Stimulated activated naive B cell treated with anti-CD40 and anti-IgM and Interleukin-4, amounts not matched to agents 10 μg/mL and 1 μg/mL and 100 μg/mL, for 72 hours (primary cell): Measurements from ENCODE around the gene TBC1D20.
A peak's percentile ranks its signal among the peaks of the same experiment; 100 is the strongest.
"Not testable (repeated sequence)": the region's sequence is repeated elsewhere in the genome, so short reads cannot be mapped to it uniquely, and the experiment has no call there.

ENCODE experiments used
- ATAC-seq, 2 donors: fragments of 150-1000 bp; cut with Tn5 transposase; replicated peaks; 2 replicates each; pipeline ENCODE4 v1.10.0; 2021; ENCODE audit warnings: moderate library complexity in 1 of 2
- DNase-seq: peaks from one replicate; pipeline ENCODE4 v3.0.0; 2021
- H3K27ac Mint-ChIP-seq: one replicate; pipeline ENCODE4 v1.8.0; 2022; ENCODE audit warnings: mild to moderate bottlenecking, mixed read lengths
- H3K27me3 Mint-ChIP-seq, 2 donors: one replicate each; pipeline ENCODE4 v1.8.0; 2022; ENCODE audit warnings: mixed read lengths in 2 of 2
- H3K36me3 Mint-ChIP-seq, 2 donors: one replicate each; pipeline ENCODE4 v1.8.0; 2022; ENCODE audit warnings: mixed read lengths in 2 of 2, mild to moderate bottlenecking in 1 of 2
- H3K4me1 Mint-ChIP-seq, 2 donors: one replicate each; pipeline ENCODE4 v1.8.0; 2022; ENCODE audit warnings: mixed read lengths in 2 of 2, mild to moderate bottlenecking in 1 of 2
- H3K4me3 Mint-ChIP-seq, 2 donors: one replicate each; pipeline ENCODE4 v1.8.0; 2022; ENCODE audit warnings: mild to moderate bottlenecking in 2 of 2, mixed read lengths in 2 of 2, moderate library complexity in 1 of 2
- H3K9me3 Mint-ChIP-seq, 2 donors: one replicate each; pipeline ENCODE4 v1.8.0; 2022; ENCODE audit warnings: mixed read lengths in 2 of 2, mild to moderate bottlenecking in 1 of 2

Gene TBC1D20

DNA sequence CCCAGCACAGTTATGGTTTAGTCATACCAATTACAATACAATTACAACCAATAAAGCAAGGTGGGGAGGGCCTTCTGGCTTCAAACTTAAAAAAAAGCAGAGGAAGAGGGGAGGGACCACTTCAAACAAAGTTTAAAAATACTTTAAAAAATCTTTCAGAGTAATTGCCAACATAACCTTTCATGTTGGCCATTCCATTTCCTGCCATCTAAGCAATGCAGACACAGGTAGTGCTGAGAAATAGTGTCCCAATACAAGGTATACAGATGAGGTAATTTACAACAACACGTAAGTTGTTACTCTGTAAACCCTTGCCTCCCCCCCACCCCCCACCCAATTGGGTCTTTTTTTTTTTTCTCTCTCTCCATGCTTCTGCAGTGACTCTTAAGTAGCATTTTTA, 18.8 kb upstream of the TBC1D20 start:
- Mint-ChIP-seq H3K4me3 (no peak overlapping the region), H3K27ac (no peak overlapping the region), H3K36me3 (peaks cover 27 to 54% of the 10 kb centered on the region in 2 donors), H3K9me3 (no peaks in the 10 kb centered on the region), H3K4me1 (peaks cover 4 to 7% of the 10 kb centered on the region in 2 donors), H3K27me3 (no peaks in the 10 kb centered on the region)
- no peak for DNase-seq
- no peak for ATAC-seq

DNA sequence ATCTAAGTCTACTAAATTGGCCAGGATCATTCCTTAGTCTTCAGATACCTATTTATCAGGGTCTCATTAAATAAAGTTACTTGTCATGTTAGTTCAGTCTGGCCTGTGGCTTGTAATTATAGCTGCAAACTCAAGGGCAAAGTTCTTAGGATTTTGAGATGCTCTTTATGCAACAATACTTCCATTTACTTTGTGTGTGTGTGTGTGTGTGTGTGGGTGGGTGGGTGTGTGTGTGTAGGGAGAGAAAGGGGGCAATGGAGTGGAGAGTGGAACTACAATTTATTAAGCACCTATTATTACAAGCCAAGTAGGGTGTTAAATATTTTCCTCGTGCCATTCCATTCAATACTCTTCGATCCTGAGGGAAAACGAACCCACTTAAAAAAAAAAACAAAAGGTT, 17.7 kb upstream of the TBC1D20 start:
- Mint-ChIP-seq H3K36me3 (peaks cover 22 to 52% of the 10 kb centered on the region in 2 donors), H3K4me3 (no peak overlapping the region), H3K27ac (no peak overlapping the region)

DNA sequence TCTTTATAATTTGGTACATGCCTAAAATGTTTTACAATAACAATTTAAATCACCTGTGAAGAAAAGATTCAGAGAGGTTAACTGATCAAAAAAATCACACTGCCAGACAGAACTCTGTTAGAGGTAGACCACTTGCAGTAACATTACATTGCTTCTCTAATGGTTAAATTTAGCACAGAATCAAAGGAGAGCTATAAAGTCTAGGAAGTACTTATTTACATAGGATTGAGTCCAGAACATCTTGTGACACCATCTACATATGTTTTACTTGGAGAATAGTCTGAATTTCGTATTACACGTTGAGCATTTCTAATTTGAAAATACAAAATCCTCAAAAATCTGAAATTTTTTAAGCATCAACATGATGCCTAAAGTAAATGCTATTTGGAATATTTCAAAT, 17.2 kb upstream of the TBC1D20 start:
- Mint-ChIP-seq H3K36me3 (peaks cover 21 to 50% of the 10 kb centered on the region in 2 donors), H3K27ac (no peak overlapping the region), H3K4me1 (peaks cover 4 to 7% of the 10 kb centered on the region in 2 donors), H3K9me3 (no peaks in the 10 kb centered on the region), H3K4me3 (no peak overlapping the region), H3K27me3 (no peaks in the 10 kb centered on the region)
- no peak for ATAC-seq
- no peak for DNase-seq

More for the DNA sequence above, 17.7 kb upstream of the TBC1D20 start:
- no peaks in the 10 kb centered on the region for H3K9me3 Mint-ChIP-seq
- H3K4me1 Mint-ChIP-seq: peaks cover 4 to 7% of the 10 kb centered on the region in 2 donors
- DNase-seq: no peak
- no peaks in the 10 kb centered on the region for H3K27me3 Mint-ChIP-seq
- no peak for ATAC-seq

DNA sequence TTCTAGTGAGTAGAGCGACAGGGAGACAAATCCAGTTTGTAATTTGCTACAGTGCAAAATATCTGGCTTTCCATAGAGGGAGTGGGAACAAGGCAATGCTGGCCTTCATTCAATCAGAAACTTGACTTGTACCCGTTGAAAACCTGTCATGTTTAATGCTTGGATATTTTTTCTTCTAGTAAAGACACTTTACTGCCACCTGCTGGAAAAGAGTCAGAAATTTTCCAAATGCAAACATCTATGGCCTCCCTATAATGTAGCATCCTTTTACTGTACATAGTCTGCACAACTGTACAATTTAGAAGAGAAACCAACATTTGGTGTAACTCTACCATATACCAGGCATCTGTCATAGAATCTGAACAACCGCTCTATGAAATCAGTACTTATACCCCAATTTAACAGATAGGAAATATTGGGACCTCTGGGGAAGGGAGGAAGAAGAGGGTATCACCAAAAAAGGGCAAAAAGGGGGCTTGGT, 16.7 kb upstream of the TBC1D20 start:
- Mint-ChIP-seq H3K9me3 (no peaks in the 10 kb centered on the region), H3K27ac (no peak overlapping the region), H3K4me3 (no peak overlapping the region), H3K36me3 (peaks cover 24 to 51% of the 10 kb centered on the region in 2 donors), H3K27me3 (no peaks in the 10 kb centered on the region), H3K4me1 (peaks cover 4 to 7% of the 10 kb centered on the region in 2 donors)
- ATAC-seq (peak; percentile 70 to 78), DNase-seq (peak; percentile 5)

DNA sequence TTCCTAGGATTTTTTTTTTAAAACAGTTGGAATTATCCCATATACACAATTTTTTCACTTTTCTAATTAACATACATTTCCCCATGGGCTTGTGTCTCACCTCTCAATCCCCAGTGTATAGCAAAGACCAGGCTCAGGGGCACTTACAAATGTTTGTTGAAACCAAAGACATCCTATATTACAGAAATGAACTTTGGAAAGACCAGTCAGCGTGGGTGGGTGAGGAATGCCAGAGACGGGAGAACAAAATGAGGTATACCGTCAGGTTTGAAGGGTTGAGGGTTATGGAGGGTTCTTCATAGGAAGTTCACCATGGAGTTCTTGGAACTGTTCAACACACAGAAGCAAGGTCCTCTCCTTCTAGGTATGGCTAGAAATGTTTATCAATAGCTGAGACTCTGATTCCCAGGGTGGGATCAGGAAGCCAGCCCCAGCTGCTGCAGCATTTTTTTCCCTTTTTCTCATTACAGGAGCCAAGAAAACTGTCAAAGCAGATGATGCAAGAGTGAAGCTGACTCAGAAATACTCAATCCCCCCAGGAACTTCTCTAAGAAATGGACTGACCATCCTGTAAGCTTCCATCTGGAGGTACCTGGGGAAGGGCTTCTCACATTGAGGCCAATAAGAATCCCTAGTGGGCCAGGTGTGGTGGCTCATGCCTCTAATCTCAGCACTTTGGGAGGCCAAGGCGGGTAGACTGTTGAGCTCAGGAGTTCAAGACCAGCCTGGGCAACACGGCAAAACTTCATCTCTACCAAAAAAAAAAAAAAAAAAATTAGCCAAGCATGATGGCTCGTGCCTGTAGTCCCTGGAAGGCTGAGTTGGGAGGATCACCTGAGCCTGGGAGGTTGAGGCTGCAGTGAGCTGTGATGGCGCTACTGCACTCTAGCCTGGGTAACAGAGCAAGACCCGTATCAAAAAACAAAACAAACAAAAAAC, 15.9 kb upstream of the TBC1D20 start:
- Mint-ChIP-seq H3K27ac (no peak overlapping the region), H3K9me3 (no peaks in the 10 kb centered on the region), H3K4me3 (no peak overlapping the region), H3K27me3 (no peaks in the 10 kb centered on the region), H3K4me1 (peaks cover 8 to 12% of the 10 kb centered on the region in 2 donors), H3K36me3 (peaks cover 26 to 50% of the 10 kb centered on the region in 2 donors)
- ATAC-seq: no peak
- DNase-seq: no peak

DNA sequence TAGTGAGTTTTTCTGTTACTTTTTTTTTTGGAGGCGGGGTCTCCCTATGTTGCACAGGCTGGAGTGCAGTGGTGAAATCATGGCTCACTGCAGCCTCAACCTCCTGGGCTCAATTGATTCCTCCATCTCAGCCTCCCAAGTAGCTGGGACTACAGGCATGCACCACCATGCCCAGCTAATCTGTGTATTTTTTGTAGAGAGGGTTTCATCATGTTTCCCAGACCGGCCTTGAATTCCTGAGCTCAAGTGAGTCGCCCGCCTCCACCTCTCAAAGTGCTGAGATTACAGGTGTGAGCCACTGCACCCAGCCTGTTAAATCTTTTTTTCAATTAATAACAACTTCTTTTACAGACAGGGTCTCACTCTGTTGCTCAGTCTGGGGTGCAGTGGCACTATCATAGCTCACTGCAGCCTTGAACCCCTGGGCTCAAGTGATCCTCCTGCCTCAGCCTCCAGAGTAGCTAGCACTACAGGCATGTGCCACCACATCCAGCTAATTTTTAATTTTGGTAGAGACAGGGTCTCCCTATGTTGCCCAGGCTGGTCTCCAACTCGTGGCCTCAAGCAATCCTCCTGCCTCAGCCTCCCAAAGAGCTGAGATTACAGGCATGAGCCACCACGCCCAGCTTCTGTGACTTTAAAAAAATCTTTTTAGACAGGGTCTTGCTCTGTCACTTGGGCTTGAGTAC, 14.4 kb upstream of the TBC1D20 start:
- H3K36me3 Mint-ChIP-seq: peaks cover 31 to 49% of the 10 kb centered on the region in 2 donors
- ATAC-seq, H3K4me3 Mint-ChIP-seq, H3K9me3 Mint-ChIP-seq, H3K27me3 Mint-ChIP-seq, H3K27ac Mint-ChIP-seq, DNase-seq: not testable (repeated sequence)
- peaks cover 10 to 20% of the 10 kb centered on the region in 2 donors for H3K4me1 Mint-ChIP-seq

DNA sequence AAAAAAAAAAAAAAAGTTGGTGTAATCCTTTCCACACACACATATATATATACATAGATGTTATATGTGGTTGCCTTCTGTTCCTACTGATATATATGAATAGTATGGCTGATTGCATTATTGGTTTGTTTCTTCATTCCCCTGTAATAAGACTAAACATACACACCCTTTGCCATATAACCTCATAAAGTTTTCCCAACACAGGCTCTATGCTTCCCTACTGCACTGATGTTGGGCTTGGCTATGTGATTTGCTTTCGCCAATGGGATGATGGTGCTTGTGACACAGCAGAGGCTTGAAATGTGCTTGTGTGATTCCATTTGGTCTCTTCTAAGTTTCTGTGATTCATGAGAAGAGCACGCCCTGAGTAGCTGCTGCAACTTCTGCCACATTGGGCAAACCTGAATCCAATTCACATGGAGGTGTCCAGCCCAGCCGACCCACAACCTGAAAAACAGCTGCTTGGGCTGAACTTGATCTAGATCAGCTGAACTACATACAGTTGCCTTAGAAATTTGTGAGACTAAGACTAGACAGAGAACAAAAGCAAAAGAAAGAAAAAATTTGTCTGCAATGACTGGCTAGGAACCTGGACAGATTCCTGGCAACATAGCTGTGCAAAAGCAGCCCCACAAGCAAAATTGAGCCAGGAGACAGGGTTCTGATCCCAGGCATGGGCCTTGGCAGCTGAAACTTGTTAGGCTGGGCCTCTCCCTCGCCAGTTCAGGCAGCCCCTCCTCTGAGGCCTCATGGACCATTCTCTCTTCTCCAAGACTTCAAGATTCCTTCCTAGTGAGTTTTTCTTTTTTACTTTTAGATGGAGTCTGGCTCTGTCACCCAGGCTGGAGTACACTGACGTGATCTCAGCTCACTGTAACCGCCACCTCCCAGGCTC, 13.4 kb upstream of the TBC1D20 start:
- H3K27ac Mint-ChIP-seq: peak overlapping the region; percentile 62

DNA sequence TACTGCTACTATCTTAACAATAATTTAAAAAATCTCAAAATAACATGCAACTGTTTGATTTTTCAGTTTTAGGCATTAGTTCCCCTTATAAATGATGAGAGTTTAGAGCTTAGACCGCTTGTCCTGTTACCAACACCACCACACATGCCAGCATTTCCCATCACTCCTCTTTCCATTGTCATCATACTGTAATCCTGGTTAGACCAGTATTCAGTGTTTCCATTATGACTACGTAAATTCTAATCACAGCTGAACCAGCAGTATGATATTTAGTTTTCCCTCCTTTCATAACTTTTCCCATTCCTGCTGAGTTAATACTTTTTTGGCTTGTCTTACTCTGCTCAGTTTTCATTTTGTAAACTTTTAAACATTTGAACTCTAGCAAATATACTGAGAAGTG, 12.2 kb upstream of the TBC1D20 start:
- DNase-seq (no peak), ATAC-seq (no peak)
- Mint-ChIP-seq H3K9me3 (peaks cover 0 to 6% of the 10 kb centered on the region in 2 donors), H3K27ac (no peak overlapping the region), H3K4me1 (peaks cover 10 to 20% of the 10 kb centered on the region in 2 donors), H3K36me3 (peaks cover 28 to 42% of the 10 kb centered on the region in 2 donors), H3K27me3 (peaks cover 0 to 2% of the 10 kb centered on the region in 2 donors), H3K4me3 (no peak overlapping the region)

More for the DNA sequence above, 13.4 kb upstream of the TBC1D20 start:
- H3K27me3 Mint-ChIP-seq: no peaks in the 10 kb centered on the region
- H3K4me3 Mint-ChIP-seq: no peak overlapping the region
- peaks cover 32 to 47% of the 10 kb centered on the region in 2 donors for H3K36me3 Mint-ChIP-seq
- no peaks in the 10 kb centered on the region for H3K9me3 Mint-ChIP-seq
- DNase-seq (no peak), ATAC-seq (no peak)
- H3K4me1 Mint-ChIP-seq: peaks cover 10 to 20% of the 10 kb centered on the region in 2 donors

DNA sequence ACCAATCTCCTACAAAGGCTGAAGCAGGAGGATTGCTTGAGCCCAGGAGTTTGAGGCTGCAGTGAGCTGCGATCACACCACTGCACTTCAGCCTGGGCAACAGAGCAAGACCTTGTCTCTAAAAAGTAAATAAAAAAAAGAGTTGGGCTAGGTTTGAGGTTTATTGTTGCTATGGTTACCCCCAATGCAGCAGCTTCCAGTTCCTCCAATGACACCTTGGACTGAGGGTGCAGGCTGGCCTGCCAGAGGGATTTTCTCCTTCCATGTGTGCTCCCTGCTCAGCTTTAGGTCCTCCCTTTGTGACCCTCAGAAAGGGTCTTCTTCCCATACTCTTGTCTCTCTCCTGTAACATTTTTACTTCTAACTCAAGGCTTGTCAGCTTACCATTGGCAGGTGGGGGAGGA, 10.6 kb upstream of the TBC1D20 start:
- Mint-ChIP-seq H3K36me3 (peaks cover 21 to 32% of the 10 kb centered on the region in 2 donors), H3K27ac (no peak overlapping the region), H3K27me3 (peaks cover 8 to 9% of the 10 kb centered on the region in 2 donors), H3K9me3 (peaks cover 0 to 6% of the 10 kb centered on the region in 2 donors), H3K4me3 (no peak overlapping the region), H3K4me1 (peaks cover 6 to 13% of the 10 kb centered on the region in 2 donors)
- ATAC-seq (no peak), DNase-seq (no peak)

DNA sequence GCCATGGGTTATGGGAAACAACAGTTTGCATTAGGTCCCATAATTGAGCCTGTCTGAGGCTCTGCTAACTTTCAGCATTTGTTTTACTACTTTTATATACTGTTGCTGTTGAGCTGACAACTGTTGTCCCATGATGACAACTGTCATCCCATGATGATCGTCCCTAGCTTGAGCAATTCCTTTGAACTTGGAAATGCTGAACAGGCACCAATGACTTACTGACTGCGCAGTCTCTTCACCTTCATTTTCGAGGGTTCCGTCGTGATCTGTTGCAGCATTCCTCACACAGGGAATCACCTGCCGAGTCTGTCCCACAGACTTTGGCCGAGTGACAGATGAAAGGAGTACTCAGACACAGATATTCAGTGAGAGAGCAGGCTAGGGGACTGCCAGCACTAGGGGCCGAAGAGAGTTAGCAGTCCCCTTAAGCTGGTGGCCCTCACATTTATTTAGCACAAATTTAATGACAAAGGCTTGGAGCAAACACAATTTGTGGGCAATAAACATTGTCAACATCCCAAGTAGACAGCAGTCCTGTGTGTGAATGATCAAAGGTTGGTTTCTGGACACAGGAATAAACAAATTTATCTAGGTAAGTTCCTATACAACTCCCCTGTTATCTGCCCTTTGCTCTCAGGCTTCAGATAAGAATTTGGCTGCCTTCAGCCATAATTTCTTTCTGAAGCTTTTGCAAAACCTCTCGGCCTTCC, 10.0 kb upstream of the TBC1D20 start:
- ATAC-seq (no peak), DNase-seq (no peak)
- Mint-ChIP-seq H3K36me3 (peaks cover 20 to 29% of the 10 kb centered on the region in 2 donors), H3K9me3 (peaks cover 0 to 6% of the 10 kb centered on the region in 2 donors), H3K4me3 (no peak overlapping the region), H3K4me1 (peaks cover 6 to 13% of the 10 kb centered on the region in 2 donors), H3K27me3 (peaks cover 10 to 12% of the 10 kb centered on the region in 2 donors), H3K27ac (no peak overlapping the region)

DNA sequence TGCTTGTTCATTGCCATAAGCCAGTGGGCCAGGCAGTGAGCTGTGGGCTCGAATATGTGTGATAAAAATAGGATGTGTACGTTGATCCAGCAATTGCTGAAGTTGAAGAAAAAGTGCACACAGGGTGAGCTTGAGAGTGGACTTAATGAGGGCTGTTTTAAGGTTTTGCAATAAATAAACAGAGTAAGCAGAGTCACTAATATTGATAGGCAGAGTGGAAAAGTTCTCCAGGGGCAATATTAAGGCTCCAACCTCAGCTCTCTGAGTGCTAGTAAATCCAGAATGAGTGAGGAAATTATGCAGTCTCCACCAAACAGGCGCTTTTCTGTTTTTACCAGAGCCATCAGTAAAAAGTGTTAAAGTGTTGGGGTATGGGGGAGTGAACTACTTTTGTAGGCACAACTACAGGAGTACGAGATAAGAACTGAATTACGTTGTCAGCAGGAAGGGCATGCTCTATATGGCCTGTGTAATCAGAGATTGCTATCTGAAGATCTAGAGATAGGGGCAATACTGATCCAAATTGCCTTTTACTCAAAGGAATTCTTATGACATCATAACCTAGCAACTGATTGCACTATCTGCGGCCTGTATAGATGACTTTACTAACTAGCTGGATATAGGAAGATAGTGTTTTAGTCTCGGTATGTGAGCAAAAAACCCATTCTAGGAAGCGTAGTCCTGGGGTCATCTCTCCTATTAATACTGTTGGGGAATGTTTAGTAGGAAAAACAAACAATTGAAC, 7.6 kb upstream of the TBC1D20 start:
- ATAC-seq (no peak), DNase-seq (no peak)
- Mint-ChIP-seq H3K9me3 (peaks cover 0 to 6% of the 10 kb centered on the region in 2 donors), H3K36me3 (peaks cover 20 to 25% of the 10 kb centered on the region in 2 donors), H3K27me3 (peaks cover 12 to 14% of the 10 kb centered on the region in 2 donors), H3K4me3 (no peak overlapping the region), H3K27ac (no peak overlapping the region), H3K4me1 (peaks cover 6 to 13% of the 10 kb centered on the region in 2 donors)

DNA sequence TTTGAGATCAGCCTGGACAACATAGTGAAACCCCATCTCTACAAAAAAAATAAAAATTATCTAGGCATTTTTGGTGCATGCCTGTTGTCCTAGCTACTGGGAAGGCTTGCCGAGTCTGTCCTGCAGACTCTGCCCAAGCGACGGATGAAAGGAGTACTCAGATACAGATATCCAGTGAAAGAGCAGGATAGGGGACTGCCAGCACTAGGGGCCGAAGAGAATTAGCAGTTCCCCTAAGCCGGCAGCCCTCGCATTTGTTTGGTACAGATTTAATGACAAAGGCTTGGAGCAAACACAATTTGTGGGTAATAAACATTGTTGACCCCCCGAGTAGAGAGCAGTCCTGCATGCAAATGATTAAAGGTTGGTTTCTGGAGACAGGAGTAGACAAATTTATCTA, 5.4 kb upstream of the TBC1D20 start:
- no peak overlapping the region for H3K4me3 Mint-ChIP-seq
- peaks cover 0 to 6% of the 10 kb centered on the region in 2 donors for H3K9me3 Mint-ChIP-seq
- DNase-seq (no peak), ATAC-seq (no peak)
- no peak overlapping the region for H3K27ac Mint-ChIP-seq
- peaks cover 6 to 9% of the 10 kb centered on the region in 2 donors for H3K4me1 Mint-ChIP-seq
- peaks cover 6 to 8% of the 10 kb centered on the region in 2 donors for H3K36me3 Mint-ChIP-seq
- peaks cover 12 to 14% of the 10 kb centered on the region in 2 donors for H3K27me3 Mint-ChIP-seq
